ENCODE measurements around the gene MGAM2. TPM values are rescaled to one million over a fixed set of nuclear protein-coding genes. Genes with fewer than 3 reads are reported as not detected.

MGAM2 gene
- total and polyA plus RNA-seq, 2 donors (not counting 1 experiment from before 2014, with no cell fraction given) = not detected

- no peaks in the 10 kb centered on the region for H3K9me3 Mint-ChIP-seq (ENCODE audit: insufficient read depth)
- intact Hi-C loops (cut with micrococcal nuclease) = no loop called here
- ATAC-seq (ENCODE audit: low read depth) = no peak
- H3K9me3 ChIP-seq (ENCODE audit: control extremely low read depth in 1 of 3, control insufficient read depth in 2 of 3, insufficient read depth in 1 of 3, low read length in 2 of 3) = no peaks in the 10 kb centered on the region
- H3K4me3 Mint-ChIP-seq = no peak overlapping the region
- no peak overlapping the region for H3K9ac ChIP-seq (ENCODE audit: low read length)
- no peak overlapping the region for H2AFZ ChIP-seq (ENCODE audit: insufficient read depth, low read depth, low read length, poor library complexity, severe bottlenecking)
- 96% methylated on average over 5 of the region's 8 CpGs for WGBS (ENCODE audit: insufficient coverage)
- no peaks in the 10 kb centered on the region for H3K4me1 ChIP-seq (ENCODE audit: control insufficient read depth in 2 of 2, insufficient read depth in 2 of 2, low read length in 2 of 2)
- no peaks in the 10 kb centered on the region for H3K27me3 ChIP-seq (replicated peaks in 1 of 4; ENCODE audit: control extremely low read depth in 1 of 4, control insufficient read depth in 3 of 4, insufficient read depth in 4 of 4, low read length in 3 of 4)
- no peaks in the 10 kb centered on the region for H4K20me1 ChIP-seq (ENCODE audit: control insufficient read depth, insufficient read depth, low read length, poor library complexity, severe bottlenecking)
- ChIA-PET POLR2A (no interaction called here), CTCF (no interaction called here)
- DNase-seq = no peak
- H3K4me3 ChIP-seq (ENCODE audit: control extremely low read depth in 1 of 5, extremely low read depth in 1 of 5, insufficient read depth in 1 of 5, low read depth in 2 of 5, low read length in 4 of 5) = no peak overlapping the region
- H3K79me2 ChIP-seq (ENCODE audit: control insufficient read depth, insufficient read depth, low read length) = no peaks in the 10 kb centered on the region
- no peak overlapping the region for H3K27ac ChIP-seq (ENCODE audit: low read length in 2 of 2)
- no peak overlapping the region for H3K27ac Mint-ChIP-seq
- no peak overlapping the region for H3K4me2 ChIP-seq (replicated peaks; ENCODE audit: low read depth, low read length, poor library complexity, severe bottlenecking)
- no peaks in the 10 kb centered on the region for H3K36me3 ChIP-seq (replicated peaks in 1 of 2; ENCODE audit: control extremely low read depth in 1 of 2, control insufficient read depth in 1 of 2, extremely low read depth in 1 of 2, insufficient read depth in 2 of 2, low read length in 1 of 2)
- no peaks in the 10 kb centered on the region for H3K4me1 Mint-ChIP-seq
- H3K27me3 Mint-ChIP-seq = no peaks in the 10 kb centered on the region
- no peak for TF ChIP-seq EZH2 (IDR thresholded peaks at IDR 0.05; ENCODE audit: borderline replicate concordance, insufficient read depth, low read depth, low read length, poor library complexity, severe bottlenecking)
- no peak for TF ChIP-seq CTCF (IDR thresholded peaks at IDR 0.05)
These were observed 45.0 kb upstream of the MGAM2 start for GRCh38 chr7:142066536-142066935.

DNA sequence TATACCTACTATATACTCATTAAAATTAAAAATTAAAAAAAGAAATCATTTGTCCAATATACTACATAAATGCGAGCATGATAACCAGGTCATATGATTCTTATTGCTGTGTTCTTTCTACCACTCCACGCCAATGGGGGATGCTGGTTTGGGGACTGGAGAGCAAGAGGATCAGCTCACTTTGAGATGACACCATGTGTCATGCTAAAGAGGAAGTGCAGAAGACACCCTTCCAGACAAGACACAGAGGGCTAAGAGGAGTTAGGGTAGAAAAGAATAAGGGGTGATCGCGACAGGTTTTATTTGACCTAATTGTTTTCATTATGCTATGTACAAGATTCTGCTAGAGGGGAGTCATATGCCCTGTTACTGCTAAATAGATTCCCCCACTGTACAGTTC is 33.8 kb upstream of the MGAM2 start:
- WGBS (ENCODE audit: insufficient coverage) = 80% methylated on average over 1 of the region's 4 CpGs
- POLR2A ChIA-PET = no interaction called here
- H3K27me3 Mint-ChIP-seq = peaks cover 9% of the 10 kb centered on the region

More for the DNA sequence above, 33.8 kb upstream of the MGAM2 start:
- Histone ChIP-seq H3K9ac (ENCODE audit: low read length) (no peak overlapping the region), H3K4me1 (ENCODE audit: control insufficient read depth in 2 of 2, insufficient read depth in 2 of 2, low read length in 2 of 2) (no peaks in the 10 kb centered on the region), H4K20me1 (ENCODE audit: control insufficient read depth, insufficient read depth, low read length, poor library complexity, severe bottlenecking) (no peaks in the 10 kb centered on the region), H3K79me2 (ENCODE audit: control insufficient read depth, insufficient read depth, low read length) (no peaks in the 10 kb centered on the region), H3K4me3 (ENCODE audit: control extremely low read depth in 1 of 5, extremely low read depth in 1 of 5, insufficient read depth in 1 of 5, low read depth in 2 of 5, low read length in 4 of 5) (no peak overlapping the region), H3K27me3 (replicated peaks in 1 of 4; ENCODE audit: control extremely low read depth in 1 of 4, control insufficient read depth in 3 of 4, insufficient read depth in 4 of 4, low read length in 3 of 4) (no peaks in the 10 kb centered on the region), H3K9me3 (ENCODE audit: control extremely low read depth in 1 of 3, control insufficient read depth in 2 of 3, insufficient read depth in 1 of 3, low read length in 2 of 3) (no peaks in the 10 kb centered on the region), H3K4me2 (replicated peaks; ENCODE audit: low read depth, low read length, poor library complexity, severe bottlenecking) (no peak overlapping the region), H2AFZ (ENCODE audit: insufficient read depth, low read depth, low read length, poor library complexity, severe bottlenecking) (no peak overlapping the region), H3K27ac (ENCODE audit: low read length in 2 of 2) (no peak overlapping the region), H3K36me3 (replicated peaks in 1 of 2; ENCODE audit: control extremely low read depth in 1 of 2, control insufficient read depth in 1 of 2, extremely low read depth in 1 of 2, insufficient read depth in 2 of 2, low read length in 1 of 2) (no peaks in the 10 kb centered on the region)
- DNase-seq (no peak), ATAC-seq (ENCODE audit: low read depth) (no peak)
- CTCF ChIA-PET = no interaction called here
- Mint-ChIP-seq H3K4me1 (no peaks in the 10 kb centered on the region), H3K4me3 (no peak overlapping the region), H3K9me3 (ENCODE audit: insufficient read depth) (no peaks in the 10 kb centered on the region), H3K27ac (no peak overlapping the region)
- TF ChIP-seq EZH2 (IDR thresholded peaks at IDR 0.05; ENCODE audit: borderline replicate concordance, insufficient read depth, low read depth, low read length, poor library complexity, severe bottlenecking) (no peak), CTCF (IDR thresholded peaks at IDR 0.05) (no peak)
- intact Hi-C loops (cut with micrococcal nuclease) = no loop called here
